Kidney epithelial cell (primary cell): Measurements from ENCODE around the gene MYO18A. TPM values are rescaled to one million over a fixed set of nuclear protein-coding genes. Genes with fewer than 3 reads are reported as not detected.

ENCODE experiments used
- DNase-seq: peaks from one replicate; pipeline ENCODE4 v3.0.0-alpha.2; 2010; ENCODE audit warnings: low read depth
- H3K27me3 ChIP-seq: 2 replicates; pipeline ENCODE4 v1.6.0; 2011; ENCODE audit warnings: low read length; ENCODE audit not compliant: control insufficient read depth, insufficient read depth
- H3K36me3 ChIP-seq: 2 replicates; pipeline ENCODE4 v1.5.1; 2011; ENCODE audit warnings: low read length; ENCODE audit not compliant: control insufficient read depth, insufficient read depth
- H3K4me3 ChIP-seq: 2 replicates; pipeline ENCODE4 v1.5.1; 2011; ENCODE audit warnings: low read depth, mild to moderate bottlenecking, control low read depth, low read length
- CTCF ChIP-seq: IDR thresholded peaks from 2 replicates; pipeline ENCODE4 v1.5.1; 2011; ENCODE audit warnings: mild to moderate bottlenecking, moderate library complexity, low read length, control low read depth, inconsistent platforms; ENCODE audit not compliant: insufficient read depth, poor library complexity, severe bottlenecking
- total RNA-seq: library from RNA; depleted of rRNA; stranded (reverse); fragments of >200 nt; gene quantifications from 2 replicates; pipeline ENCODE4 v1.2.3, GENCODE V29; 2015

MYO18A gene
- total RNA-seq, 1 donor from 2014 or later = 19.8 TPM

- peaks cover 11% of the 10 kb centered on the region for H3K27me3 ChIP-seq
- no peak for TF ChIP-seq CTCF
- no peaks in the 10 kb centered on the region for H3K36me3 ChIP-seq
- H3K4me3 ChIP-seq = no peak overlapping the region
- no peak for DNase-seq
These were observed 135.2 kb downstream of the MYO18A start for GRCh38 chr17:29045026-29045425.

DNA sequence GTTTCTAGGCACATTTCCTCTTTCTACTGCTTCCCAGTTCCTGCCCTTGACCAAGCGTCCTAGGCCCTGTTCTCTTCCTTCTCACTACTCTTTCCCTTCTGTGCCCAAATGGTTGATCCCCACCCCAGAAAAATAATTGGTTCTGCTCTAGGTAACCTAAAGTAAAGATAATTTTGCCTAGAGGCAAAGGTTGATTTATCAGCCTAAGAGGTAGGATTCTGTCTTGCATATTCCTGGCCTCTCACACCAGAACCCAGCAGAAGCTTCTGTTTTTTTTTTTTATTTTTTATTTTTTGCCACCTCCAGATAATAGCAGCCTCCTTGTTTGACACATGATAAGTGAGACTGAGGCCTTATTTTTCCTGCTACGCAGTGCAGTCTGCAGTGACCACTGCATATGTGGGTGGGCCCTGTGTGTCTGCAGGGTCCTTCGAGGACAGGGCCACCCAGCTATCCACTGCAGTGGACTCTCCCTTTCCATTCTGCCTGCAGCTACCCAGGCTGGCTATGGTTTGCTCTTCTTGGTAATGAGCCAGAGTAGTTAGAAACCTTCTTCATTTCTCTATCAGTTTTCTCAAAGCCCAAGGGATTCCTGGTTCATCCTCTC, 136.6 kb downstream of the MYO18A start:
- H3K27me3 ChIP-seq = peaks cover 15% of the 10 kb centered on the region
- no peak for TF ChIP-seq CTCF
- no peaks in the 10 kb centered on the region for H3K36me3 ChIP-seq
- no peak for DNase-seq
- H3K4me3 ChIP-seq = no peak overlapping the region

- H3K4me3 ChIP-seq = no peak within 1 kb of the TSS
- TF ChIP-seq CTCF = peak; percentile 47
- no peak for DNase-seq
- peaks cover 16% of the 10 kb centered on the region for H3K27me3 ChIP-seq
- H3K36me3 ChIP-seq = no peaks in the 10 kb centered on the region
These were observed 137.3 kb downstream of the MYO18A start, which contains the start of gene PIPOX for GRCh38 chr17:29042679-29043538. Gene PIPOX (plus strand): TSS chr17:29043141. CDS start chr17:29043226, 85 bp downstream.

DNA sequence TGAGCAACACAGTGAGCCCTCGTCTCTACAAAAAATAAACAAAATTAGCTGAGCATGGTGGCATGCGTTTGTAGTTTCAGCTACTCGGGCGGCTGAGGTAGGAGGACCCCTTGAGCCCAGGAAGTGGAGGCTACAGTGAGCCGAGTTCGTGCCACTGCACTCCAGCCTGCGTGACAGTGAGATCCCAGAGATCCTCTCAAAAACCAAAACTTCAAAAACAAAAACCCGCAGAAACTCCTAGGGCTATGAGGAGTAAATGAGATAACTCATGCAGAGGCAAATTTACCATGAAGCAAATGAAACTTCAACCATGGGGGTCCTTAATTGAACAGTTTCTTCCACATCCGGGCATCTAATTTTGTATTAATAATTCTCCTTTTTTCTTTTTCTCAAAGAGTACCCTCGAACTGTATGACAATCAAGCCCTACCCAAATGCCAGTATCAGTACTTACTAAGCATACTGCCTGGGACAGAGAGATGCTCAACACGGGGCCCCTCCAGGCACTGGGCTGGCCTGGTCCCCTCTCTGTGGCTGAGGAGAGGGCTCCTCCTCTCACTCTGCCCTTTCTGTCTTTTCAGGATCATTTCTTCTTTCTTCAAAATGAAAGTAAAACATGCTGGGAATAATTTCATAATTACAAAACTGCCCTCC, 138.0 kb downstream of the MYO18A start:
- no peak for TF ChIP-seq CTCF
- H3K27me3 ChIP-seq = peaks cover 24% of the 10 kb centered on the region
- no peak overlapping the region for H3K4me3 ChIP-seq
- H3K36me3 ChIP-seq = no peaks in the 10 kb centered on the region
- DNase-seq = no peak

DNA sequence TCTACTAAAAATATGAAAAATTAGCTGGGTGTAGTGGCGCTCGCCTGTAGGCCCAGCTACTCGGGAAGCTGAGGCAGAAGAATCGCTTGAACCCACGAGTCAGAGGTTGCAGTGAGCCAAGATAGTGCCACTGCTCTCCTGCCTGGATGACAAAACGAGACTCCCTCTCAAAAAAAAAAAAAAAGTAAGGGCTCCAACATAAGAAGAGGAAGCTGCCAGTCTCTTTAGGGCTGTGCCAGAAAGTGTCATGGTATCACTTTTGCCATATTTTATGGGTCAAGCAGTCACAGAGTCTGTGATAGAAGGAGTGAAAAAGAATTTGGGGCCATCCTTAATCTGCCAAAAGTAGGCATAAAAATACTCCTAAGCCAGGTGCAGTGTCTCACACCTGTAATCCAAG, 138.6 kb downstream of the MYO18A start:
- Histone ChIP-seq H3K27me3 (peaks cover 28% of the 10 kb centered on the region), H3K4me3 (no peak overlapping the region), H3K36me3 (no peaks in the 10 kb centered on the region)
- no peak for DNase-seq
- TF ChIP-seq CTCF = no peak
